ENCODE results near the gene ZNF778.

DNA sequence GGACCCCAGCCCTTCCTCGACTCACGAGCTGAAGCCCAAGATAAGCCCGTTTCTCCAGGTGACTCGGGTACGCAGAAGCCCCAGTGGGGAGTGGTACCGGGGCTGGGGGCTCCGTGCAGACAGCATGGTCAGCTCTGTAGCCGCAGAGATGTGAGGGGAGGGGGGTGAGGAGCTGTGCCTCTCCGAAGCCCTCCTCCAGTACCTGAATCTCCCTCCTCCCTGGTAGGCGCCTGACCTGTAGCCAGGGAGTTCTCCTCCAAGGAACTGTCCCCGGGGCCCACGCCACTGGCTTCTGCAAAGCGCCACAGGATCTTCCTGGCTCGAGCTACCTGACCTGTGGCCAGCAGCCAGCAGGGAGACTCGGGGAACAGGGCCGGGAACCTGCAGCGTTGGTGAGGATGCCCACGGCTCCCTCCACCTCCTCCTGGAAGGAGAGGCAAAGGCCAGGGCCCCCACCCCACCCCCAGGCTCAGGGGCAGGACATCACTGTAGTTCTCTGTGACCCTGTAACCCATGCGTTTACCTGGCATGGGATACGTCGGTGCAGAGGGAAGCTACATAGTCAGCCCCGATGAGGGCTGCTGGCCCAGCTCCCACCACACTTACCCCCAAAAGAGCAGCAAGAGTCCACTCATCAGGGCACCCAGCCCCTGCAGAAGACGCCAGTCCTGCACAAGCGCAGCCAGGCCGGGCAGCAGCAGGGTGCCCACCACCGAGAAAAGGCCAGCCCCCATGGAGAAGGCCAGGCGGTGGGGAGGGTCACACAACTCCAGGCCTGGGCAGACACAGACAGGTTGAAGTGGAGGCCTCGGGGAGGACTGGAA lies 18.9 kb upstream of the ZNF778 start:
- TF ChIP-seq, protein P1, sequence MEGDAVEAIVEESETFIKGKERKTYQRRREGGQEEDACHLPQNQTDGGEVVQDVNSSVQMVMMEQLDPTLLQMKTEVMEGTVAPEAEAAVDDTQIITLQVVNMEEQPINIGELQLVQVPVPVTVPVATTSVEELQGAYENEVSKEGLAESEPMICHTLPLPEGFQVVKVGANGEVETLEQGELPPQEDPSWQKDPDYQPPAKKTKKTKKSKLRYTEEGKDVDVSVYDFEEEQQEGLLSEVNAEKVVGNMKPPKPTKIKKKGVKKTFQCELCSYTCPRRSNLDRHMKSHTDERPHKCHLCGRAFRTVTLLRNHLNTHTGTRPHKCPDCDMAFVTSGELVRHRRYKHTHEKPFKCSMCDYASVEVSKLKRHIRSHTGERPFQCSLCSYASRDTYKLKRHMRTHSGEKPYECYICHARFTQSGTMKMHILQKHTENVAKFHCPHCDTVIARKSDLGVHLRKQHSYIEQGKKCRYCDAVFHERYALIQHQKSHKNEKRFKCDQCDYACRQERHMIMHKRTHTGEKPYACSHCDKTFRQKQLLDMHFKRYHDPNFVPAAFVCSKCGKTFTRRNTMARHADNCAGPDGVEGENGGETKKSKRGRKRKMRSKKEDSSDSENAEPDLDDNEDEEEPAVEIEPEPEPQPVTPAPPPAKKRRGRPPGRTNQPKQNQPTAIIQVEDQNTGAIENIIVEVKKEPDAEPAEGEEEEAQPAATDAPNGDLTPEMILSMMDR (IDR thresholded peaks at IDR 0.05; ENCODE audit: insufficient read depth, low read length, poor library complexity, severe bottlenecking) = no peak
- TF ChIP-seq EZH2phosphoT487 (conservative IDR thresholded peaks at IDR 0.05; ENCODE audit: low read length) = no peak
